ENCODE results near the gene WSCD2. TPM values are rescaled to one million over a fixed set of nuclear protein-coding genes. Genes with fewer than 3 reads are reported as not detected.

WSCD2 gene
- total RNA-seq, 1 donor from 2014 or later, result 0.73 TPM

- intact Hi-C loops (cut with DNase I), result no loop called here
Measured at GRCh38 chr12:108238474-108238873, 109.4 kb downstream of the WSCD2 start.

GRCh38 chr12:108239378-108239777 lies 110.3 kb downstream of the WSCD2 start:
- intact Hi-C loops (cut with DNase I), result no loop called here
- DNase-seq (ENCODE audit: missing footprints), result no peak

More at GRCh38 chr12:108238474-108238873, 109.4 kb downstream of the WSCD2 start:
- DNase-seq (ENCODE audit: missing footprints) (no peak), ATAC-seq (no peak)

DNA sequence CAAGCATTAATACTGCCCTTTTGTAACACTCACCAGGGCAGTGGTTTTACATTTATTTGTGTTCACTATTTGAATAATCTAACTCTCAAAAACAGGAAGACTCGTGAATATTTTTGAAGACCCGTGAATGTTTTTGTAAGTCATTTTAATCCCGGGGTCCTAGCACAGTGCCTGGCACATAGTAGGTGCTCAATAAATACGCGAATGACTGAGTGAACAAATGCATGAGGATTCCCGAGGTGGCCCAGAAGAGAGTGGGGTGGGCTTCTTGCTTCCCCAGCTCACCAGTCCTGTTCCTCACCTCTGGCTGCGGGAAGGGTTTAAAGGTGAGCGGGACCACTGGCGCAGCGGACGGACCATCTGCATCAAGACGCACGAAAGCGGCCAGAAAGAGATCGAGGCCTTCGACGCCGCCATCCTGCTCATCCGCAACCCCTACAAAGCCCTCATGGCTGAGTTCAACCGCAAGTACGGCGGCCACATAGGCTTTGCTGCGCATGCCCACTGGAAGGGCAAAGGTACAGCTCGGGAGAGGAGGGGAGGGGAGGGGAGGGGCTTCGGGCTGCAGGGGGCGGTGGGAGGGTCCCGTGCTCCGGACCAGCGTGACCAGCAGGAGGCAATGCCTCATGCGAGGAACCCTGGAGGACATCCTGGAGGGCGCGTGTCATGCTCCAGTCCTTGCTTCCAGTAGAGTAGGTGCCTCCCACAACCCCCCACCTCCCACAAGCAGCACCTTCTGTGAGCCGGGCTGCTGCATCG lies 111.1 kb downstream of the WSCD2 start:
- ATAC-seq (no peak), DNase-seq (ENCODE audit: missing footprints) (no peak)
- intact Hi-C loops (cut with DNase I), result no loop called here

More at GRCh38 chr12:108239378-108239777, 110.3 kb downstream of the WSCD2 start:
- ATAC-seq, result no peak

GRCh38 chr12:108240928-108241327 lies 111.8 kb downstream of the WSCD2 start:
- intact Hi-C loops (cut with DNase I), result no loop called here

DNA sequence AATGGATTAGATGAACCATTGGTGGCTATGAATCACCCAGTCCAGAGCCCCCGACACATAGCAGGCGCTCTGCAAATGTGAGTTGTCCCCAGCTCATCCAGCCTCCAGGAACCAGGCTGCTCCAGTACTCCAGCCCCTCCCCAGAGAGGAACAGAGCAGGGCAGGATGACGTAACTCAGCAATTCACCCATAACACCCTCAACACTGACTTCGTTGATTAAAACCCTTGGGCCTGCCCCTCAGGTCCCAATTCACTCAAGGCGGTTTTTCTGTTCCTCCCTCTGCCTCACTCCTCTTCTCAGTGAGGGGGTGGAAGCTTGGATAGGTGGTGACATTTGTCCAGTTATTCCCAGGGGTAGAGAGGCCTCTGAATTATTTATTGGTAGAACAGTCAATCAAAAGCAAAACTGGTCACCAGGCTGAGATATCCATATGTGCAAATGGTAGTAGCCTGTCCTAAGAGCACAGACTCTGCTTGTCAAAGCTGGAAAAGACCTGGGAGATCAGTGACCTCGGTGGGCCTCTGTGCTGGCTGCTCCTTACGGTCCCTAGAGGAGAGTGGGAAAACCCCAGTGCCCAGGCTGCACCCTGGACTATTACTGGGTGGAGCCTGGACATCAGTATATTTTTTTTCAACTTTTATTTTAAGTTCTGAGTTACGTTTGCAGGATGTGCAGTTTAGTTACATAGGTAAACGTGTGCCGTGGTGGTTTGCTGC lies 113.1 kb downstream of the WSCD2 start:
- ATAC-seq (no peak), DNase-seq (ENCODE audit: missing footprints) (no peak)
- intact Hi-C loops (cut with DNase I), result no loop called here

More at GRCh38 chr12:108240928-108241327, 111.8 kb downstream of the WSCD2 start:
- no peak for ATAC-seq
- no peak for DNase-seq (ENCODE audit: missing footprints)

- no peak for DNase-seq (ENCODE audit: missing footprints)
- intact Hi-C loops (cut with DNase I), result no loop called here
- ATAC-seq, result no peak
Measured at GRCh38 chr12:108247130-108247529, 118.0 kb downstream of the WSCD2 start.

DNA sequence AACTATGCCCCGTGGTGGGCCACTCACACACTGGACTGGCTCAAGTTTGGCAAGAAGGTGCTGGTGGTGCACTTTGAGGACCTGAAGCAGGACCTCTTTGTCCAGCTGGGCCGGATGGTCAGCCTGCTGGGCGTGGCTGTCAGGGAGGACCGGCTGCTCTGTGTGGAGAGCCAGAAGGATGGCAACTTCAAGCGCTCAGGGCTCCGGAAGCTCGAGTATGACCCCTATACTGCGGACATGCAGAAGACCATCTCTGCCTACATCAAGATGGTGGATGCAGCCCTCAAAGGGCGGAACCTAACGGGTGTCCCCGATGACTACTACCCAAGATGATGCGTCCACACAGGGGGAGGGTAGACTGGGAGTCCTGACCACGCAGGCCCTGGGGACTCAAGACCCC lies 118.9 kb downstream of the WSCD2 start:
- peak; percentile 47 for DNase-seq (ENCODE audit: missing footprints)
- no peak for ATAC-seq
- intact Hi-C loops (cut with DNase I), result no loop called here

DNA sequence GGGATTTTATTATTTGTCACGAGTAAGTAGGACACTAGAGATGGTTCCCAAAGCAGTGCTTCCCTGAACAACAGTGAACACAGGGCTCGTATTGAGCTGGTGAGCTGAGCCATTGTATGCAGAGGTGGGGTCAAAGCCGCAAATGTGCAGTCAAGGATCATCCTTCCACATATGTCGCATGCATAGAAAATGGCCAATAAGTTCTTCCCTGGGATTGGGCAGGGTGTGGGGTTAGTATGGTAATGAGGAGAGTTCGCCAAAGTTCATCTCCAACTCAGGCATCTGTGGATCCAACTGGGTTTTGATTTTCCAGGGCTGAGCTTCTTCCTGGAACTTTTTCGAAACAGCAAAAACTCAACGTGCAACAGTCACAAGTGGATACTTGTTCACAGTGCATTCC lies 123.4 kb downstream of the WSCD2 start:
- ATAC-seq, result no peak
- intact Hi-C loops (cut with DNase I), result no loop called here
- DNase-seq (ENCODE audit: missing footprints), result no peak

GRCh38 chr12:108253540-108253939 lies 124.5 kb downstream of the WSCD2 start:
- no peak for ATAC-seq
- no peak for DNase-seq (ENCODE audit: missing footprints)
- intact Hi-C loops (cut with DNase I), result no loop called here

DNA sequence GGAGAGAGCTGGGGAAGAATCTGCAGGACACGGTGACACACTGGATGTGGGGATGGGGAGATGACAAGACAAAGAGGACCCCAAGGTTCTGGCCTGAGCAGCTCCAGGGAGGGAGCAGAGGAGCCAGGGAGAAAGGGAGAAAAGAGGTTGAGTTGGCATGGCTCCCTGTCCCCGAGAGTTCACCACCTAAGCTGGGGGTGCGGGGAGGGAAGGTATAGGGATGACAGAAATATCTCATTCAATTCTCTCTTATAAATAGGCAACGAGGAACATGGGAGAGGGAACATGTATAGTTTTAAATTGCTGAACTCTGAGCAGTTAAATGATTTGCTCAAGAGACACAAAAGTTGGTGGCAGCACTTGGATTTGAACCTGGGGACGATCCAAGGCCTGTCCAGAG lies 124.9 kb downstream of the WSCD2 start:
- intact Hi-C loops (cut with DNase I), result no loop called here
- no peak for ATAC-seq
- no peak for DNase-seq (ENCODE audit: missing footprints)

DNA sequence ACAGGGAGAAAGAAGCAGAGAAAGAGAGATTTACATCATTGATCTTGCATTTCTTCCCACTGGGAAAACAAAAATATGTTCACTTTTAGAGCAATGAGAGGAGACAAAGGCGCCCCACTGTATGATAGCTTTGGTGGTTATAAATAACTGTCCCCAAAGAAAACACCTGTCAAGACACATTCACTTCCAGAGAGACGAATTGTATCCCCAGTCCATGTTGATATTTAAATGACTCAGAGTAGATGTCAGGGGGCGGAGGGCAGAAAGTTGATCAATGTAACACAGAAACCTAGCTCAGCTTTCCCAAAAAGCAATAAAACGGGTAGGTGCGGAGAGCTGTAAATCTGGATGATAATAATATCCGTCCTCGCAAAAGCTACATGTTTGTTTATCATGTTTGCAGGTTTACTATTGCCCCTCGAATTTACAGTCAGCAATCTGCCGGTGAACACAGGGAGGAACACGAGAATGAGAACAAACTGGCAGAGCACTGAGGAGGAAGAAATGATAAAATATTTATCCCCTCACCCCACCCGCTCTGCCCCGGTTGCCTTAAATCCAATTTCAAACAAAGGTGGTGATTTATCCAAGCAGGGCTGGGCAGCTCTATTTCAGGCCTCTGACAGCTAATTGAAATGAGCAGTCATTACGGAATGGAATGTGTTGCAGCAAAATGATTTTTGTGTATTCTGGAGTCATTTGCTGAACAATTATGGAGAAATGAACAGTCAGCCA lies 125.6 kb downstream of the WSCD2 start:
- ATAC-seq (no peak), DNase-seq (ENCODE audit: missing footprints) (no peak)
- intact Hi-C loops (cut with DNase I), result no loop called here

- no peak for ATAC-seq
- intact Hi-C loops (cut with DNase I), result no loop called here
- no peak for DNase-seq (ENCODE audit: missing footprints)
Measured at GRCh38 chr12:108255252-108255602, 126.1 kb downstream of the WSCD2 start.

- no peak for ATAC-seq
Measured at GRCh38 chr12:108257004-108257403, 127.9 kb downstream of the WSCD2 start.

DNA sequence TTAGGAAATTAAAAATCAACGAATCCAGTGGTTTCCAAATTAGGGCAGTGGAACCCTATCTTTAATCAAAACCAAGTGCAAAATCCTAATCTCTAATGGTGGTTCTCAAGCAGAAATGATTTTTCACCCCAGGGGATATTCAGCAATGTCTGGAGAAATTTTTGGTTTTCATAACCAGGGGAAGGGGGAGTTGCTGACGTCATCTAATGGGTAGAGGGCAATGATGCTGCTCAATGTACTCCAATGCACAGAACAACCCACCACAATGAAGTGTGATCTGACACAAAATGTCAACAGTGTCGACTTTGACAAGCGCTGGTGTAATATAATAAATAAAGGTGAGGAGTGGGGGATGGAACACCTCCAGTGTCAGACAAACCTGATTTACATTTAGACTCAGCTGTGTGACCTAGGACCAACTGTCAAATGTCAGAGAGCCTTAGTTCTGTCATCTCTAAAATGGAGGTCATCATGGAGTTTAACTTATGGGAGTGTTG lies 128.6 kb downstream of the WSCD2 start:
- DNase-seq (ENCODE audit: missing footprints) (no peak), ATAC-seq (no peak)
- intact Hi-C loops (cut with DNase I), result no loop called here

More at GRCh38 chr12:108257004-108257403, 127.9 kb downstream of the WSCD2 start:
- DNase-seq (ENCODE audit: missing footprints), result no peak
- intact Hi-C loops (cut with DNase I), result no loop called here

- no peak for DNase-seq (ENCODE audit: missing footprints)
- ATAC-seq, result no peak
- intact Hi-C loops (cut with DNase I), result no loop called here
Measured at GRCh38 chr12:108260039-108260438, 131.0 kb downstream of the WSCD2 start.

DNA sequence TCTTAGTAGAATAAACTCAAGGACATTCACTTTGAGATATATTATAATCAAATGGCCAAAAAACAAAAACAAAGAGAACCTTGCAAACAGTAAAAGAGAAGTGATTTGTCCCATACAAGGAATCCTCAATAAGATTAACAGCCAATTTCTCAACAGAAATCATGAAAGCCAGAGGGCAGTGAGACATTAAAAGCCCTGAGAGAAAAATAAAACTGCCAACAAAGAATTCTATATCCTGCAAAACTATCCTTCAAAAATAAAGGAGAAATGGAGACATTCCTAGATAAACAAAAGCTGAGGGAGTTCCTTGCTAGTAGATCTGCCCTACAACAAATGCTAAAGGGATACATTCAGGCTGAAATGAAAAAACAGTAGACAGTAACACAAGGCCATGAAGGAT lies 131.9 kb downstream of the WSCD2 start:
- no peak for ATAC-seq
- no peak for DNase-seq (ENCODE audit: missing footprints)
- intact Hi-C loops (cut with DNase I), result no loop called here

DNA sequence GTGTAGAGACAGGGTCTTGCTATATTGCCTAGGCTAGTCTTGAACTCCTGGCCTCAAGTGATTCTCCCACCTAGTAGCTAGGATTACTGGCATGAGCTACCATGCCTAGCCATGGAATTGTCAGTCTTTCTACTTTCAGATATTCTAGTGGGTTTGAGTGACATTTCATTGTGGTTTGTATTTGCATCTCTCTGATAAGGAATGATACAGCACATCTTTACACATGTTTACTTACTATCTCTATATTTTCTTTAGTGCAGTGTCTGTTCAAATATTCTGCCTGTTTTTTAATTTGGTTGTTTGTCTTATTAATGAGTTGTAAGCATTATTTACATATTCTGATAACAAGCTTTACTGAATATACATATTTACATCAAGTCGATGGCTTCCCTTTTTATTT lies 136.4 kb downstream of the WSCD2 start:
- intact Hi-C loops (cut with DNase I), result no loop called here
- DNase-seq (ENCODE audit: missing footprints) (no peak), ATAC-seq (no peak)

- ATAC-seq, result no peak
- intact Hi-C loops (cut with DNase I), result no loop called here
- no peak for DNase-seq (ENCODE audit: missing footprints)
Measured at GRCh38 chr12:108266131-108266530, 137.0 kb downstream of the WSCD2 start.

DNA sequence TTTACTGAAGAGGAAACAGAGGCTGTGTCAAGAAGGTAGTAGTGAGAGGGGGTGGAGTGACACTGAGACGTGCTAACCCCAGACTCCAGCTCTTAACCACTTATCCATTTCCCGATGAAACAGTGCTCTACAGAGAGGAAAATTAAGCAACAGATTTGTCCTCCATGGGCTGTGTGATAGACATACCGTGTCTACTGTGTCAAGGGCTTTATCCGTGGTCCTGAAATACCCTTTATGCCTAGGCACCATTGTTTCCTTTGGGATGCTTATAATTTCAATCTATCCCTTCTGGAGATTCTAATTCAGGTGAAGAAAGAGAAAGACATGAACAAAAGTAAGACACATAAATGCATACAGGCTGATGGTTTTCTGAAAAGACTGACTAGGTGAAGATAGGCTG lies 138.4 kb downstream of the WSCD2 start:
- intact Hi-C loops (cut with DNase I), result no loop called here
- no peak for ATAC-seq
- no peak for DNase-seq (ENCODE audit: missing footprints)

DNA sequence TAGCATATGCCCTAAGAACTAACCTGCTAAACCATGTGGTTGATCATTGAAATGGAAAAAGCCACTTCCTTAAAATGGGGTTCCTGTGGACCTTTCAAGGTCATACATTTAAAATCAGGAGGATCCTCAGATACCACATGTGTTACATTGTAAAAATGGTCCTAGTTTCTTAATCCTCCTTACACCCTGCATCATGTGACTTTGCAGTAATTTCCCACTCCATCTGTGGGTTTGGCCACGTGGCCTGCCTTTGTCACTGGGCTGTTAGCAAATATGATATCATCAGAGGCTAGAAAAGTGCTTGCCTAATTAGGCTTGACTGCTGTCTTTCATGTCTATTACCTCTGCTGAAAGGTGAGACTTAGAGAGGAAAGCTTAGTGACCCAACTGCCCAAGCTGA lies 139.3 kb downstream of the WSCD2 start:
- DNase-seq (ENCODE audit: missing footprints) (no peak), ATAC-seq (no peak)
- intact Hi-C loops (cut with DNase I), result no loop called here
